HuH-7 (cell line): ENCODE measurements around the gene TMEM235.

Experiments used
- DNase-seq: peaks from one replicate; pipeline ENCODE4 v3.0.0; 2011; ENCODE audit warnings: low spot score

TMEM235 gene

DNA sequence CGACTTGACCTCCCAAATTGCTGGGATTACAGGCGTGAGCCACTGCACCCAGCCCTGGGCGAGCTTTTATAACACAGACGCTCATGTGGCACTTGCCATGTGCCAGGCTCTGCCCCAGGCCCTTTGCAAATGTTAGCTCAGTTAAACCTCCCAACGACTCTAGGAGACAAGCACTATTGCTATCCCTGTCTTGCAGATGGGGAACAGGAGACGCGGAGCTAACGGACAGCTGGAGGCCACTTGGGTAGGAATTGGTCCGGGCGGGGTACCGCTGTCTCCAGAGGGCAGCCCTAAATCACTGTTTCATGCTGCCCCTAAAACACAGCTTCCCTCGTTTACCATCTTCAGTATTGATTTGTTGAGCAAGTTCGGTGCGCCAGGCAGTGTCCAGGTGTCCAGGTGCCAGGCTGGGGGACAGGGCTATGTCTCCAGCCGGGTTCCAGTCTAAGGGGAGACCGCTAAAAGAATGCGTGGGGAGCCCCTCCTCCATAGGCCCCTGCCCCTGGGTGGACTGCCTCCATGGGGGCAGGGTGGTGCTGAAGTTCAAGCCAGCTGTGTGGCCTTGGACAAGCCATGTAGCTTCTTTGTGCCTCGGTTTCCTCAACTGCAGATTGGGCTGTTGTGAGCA is 23.7 kb downstream of the TMEM235 start:
- DNase-seq, result no peak

DNA sequence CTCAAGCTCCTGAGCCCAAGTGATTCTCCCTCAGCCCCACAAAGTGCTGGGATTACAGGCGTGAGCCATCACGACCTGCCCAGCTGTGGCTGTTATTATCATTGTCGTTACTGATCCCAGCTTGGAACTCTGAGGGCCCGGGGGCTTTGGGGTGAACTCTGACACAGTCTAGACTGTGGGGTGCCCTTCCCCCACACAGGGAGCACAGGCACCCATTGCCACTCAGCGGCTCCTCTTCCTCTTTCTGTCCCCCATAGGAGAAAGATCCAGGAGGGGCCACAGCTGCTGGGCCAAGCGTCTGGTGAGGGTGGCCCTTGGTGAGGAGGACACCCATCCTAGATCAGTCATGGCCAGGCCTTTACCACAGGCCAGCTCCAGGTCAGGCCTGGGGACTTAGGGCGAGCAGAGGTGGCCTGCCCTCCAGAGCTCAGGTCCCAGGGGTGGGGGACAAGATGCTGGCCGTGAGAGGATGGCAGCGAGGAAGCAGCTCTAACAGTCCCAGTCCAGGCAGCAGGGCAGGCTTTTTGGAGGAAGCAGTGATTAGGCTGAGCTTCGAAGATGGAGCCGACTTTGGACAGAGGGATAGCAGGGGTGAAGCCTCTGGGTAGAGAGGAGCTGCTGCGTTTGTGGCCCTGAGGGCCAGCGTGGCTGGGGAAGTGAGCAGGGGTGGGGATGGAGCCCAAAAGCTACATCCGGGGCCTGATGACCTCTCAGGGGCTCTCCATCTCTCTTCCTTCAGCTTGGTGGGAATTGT is 24.7 kb downstream of the TMEM235 start:
- no peak for DNase-seq

DNA sequence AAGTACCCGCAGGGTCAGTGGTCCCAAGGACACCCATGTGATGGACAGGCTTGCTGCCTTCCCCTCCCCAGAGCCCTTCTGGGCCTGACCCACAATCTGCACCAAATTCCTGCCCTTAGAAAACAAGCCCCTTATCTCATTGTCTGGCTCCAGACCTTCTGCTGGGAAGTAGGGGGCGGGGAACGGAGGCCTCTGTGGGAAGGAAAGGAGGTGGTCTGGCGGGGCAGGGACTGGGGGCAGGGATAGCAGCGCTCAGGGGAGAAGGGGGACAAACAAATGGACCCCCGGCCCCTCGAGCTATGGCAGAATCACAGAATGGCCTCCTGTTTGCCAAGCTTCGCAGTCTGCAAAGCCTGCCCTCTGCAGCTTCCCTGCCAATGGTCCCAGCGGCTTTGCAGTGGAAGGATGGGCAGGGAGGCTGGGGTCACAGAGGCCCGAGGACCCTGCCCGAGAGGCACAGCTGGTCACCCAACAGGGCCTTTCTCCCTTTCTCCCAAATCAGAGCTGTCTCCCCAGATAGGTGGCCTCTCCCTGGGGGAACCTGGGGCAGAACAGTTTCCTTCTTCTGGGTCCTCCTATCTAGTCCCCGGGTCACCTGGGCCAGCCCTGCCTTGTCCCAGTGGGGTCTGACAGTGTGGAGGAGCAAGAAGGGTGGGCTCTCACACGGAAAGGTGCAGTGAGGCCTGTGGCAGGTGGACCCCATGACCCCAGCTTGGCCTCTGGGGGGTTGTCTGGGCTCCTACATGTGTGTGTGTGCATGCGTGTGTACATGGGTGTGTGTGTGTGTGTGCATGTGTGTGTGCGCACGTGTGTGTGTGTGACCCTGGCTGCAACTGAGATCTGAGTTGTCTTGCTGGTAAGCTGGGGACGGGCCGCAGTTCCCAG is 25.5 kb downstream of the TMEM235 start:
- DNase-seq, result no peak

DNA sequence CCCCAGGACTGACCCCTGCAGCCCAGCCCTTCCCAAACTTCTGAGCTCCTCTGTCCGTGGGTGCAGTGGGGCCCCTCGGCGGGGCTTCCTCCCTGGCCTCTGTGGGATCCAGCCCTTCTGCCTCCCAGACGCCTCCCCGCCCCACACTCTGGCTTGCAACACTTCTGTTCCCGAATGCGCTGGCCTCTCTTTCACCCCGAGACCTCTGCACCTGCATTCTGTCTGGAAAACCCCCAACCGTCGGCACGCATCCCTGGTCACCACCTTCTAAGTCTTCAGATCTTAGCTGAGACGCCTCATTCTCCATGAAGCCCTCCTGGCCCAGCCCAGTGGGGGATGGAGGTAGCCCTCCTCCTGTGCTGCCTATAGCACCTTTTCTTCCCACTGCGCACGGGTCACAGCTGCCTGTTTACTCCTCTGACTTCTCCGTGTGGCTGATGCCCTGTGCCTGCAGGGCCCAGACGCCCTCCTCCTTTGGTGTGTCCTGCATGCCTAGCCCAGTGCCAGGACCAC is 26.4 kb downstream of the TMEM235 start:
- no peak for DNase-seq

DNA sequence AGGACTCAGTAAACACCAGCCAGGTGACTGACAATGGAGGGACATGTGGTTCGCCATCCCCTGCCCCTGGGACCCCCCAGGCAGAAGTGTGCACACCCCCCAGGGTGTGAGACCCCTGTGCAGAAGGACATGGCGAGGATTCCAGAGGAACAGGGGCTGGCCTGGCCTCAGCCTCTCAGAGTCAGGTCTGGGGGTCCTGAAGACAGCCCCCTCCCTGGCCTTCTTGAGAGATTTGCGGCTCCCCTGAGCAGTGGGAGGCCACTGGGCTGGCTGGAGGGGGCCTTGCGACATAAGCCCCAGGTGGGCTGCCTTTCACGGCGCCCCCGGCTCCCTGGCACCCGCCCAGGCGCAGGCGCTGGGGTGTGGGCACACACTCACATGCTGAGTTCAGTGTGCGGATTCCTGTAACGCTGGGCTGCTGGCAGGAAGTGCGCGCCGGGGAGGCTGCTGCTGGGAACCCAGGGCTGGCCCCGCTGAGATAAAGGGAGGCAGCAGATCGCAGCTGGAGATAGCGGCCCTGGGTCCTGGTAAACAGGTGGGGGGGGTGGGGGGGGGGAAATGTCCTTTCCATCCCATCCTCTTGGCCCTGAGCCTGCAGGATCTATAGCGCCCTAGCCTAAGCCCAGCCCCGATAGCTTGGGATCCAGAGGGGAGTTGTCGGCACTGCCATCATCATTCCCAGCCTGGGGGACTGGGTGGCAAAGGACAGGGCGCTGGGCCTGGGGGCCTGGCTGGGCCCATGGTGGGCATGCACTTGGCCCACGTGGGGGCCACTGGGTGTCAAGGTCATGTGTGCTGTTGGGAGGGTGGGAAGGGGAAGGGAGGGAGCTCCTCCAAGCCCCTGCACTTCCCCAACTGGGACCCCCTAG is 27.1 kb downstream of the TMEM235 start:
- DNase-seq, result no peak

DNA sequence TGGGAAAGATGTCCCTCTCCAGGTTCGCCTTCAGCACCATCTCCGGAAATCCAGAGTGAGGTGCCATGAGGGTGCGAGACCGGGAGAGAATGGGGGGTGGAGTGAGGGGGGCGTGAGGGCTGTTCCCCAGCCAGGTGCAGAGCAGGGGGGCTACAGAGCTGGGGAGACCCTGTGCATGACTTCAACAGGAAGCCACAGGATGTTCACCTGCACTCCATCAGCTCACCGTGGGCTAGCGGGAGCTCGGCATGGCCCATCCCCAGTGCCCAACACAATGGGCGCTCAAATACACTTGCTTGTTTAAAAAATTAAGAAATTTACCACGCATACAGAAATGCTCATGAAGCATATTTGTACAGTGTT is 27.7 kb downstream of the TMEM235 start:
- DNase-seq, result no peak

DNA sequence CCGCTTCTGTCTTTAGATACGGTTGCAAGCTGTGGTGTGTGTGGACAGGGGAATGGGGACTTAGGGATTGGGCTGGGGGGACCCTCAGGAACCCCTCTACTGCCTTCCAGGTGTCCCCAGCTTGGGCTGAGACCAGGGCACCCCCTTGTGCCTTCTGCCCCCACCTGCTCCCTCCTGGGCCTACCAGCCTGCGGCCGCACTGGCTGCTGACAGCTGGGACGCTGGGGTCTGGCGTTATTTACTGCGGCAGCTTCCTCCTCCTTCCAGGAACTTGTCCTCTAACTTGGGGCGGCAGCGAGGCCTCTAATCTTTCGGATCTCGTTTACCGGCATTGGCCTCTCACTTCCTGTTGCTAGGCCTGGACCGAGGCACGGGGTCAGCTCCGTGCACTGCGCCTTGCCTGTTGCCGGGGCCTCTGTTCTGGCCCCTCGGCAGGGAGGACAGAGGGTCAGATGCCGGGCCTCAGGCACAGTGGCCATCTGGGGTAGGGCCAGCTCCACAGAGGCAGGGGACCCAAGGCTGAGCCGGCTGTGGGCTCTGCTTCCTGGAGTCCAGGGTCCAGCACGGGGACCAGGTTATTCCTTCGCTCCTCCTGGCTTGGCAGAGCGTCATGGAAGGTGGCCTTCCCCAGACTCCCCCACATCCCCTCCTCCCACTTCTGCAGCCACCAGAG is 31.8 kb downstream of the TMEM235 start:
- no peak for DNase-seq

DNA sequence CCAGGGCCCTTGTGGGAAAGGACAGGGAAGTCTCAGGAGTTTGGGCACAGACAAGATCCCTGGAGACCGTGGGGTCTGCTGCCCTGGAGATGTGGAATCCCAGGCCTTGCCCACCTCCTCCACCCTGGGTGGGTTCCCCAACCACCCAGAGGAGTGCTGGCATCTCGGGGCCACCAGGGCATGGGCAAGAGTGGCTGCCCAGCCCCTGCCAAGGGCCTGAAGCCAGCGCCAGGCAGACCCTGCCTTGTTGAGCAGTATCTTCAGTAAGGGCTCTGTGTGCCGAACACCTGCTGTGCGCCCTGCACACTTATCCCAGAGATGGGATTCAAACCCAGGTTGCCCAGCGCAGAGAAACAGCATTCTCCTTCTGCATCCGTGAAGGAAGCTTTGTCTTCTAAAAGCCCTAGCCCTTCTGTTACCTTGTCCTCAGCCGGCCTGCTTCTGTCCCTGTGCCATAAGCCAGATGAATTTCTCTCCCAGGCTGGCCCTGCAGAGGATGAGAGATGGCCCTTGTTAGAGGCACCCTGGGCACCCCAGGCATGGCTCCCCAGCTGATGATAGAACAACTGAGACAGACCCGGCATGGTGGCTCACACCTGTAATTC is 32.4 kb downstream of the TMEM235 start:
- no peak for DNase-seq

DNA sequence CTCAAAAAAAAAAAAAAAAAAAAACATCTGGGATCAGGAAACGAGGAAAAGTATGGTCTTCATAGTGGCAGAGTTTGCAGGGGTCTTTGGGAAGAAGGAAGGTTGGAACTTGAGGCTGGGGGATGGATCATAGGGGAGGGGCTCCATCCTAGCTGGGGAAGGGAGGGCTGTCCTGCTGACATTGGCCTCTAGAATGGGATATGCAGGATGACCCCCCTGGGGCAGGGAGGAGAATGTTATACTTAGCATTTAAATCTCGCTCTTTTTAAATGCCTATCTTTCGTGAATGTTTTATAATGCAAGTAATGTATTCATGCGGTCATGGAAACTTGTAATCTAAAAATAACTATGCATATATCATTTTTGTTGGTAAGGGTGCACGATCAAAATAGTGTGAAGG is 33.2 kb downstream of the TMEM235 start:
- no peak for DNase-seq

DNA sequence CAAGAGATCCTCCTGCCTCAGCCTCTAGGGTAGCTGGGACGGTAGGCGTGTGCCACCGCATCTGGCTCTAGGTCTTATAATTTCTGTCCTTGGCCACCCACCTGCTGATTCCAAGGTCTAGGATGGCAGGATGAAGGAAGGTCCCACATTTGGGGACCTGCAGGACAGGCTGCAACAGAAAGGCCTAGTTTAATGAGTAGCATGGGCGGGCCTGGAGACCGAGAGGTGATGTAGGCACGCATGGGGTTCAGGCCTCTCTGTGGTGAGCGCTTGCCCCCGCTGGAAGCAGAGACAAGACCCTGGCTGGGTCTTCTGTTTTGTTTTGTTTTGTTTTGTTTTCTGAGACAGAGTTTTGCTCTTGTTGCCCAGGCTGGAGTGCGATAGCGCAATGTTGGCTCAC is 33.7 kb downstream of the TMEM235 start:
- DNase-seq, result no peak

DNA sequence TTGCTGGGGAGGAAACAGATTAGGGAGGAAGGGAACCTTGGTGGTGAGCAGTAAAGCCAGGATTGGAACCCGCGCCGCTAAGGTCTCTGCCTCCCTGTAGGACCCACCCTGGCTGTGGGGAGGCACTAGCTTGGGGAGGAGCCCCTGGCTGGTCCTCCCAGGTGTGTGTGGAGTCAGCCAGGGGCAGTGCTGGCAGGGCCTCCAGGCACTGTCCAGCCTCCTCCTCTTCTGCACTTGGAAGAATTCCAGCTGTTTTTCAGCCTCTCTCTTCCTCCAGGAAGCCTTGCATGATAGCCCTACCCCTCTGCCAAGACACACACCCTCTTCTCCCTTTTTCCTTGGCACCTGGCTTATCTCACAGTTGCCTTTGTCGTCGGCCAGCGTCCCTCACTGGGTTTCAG is 34.8 kb downstream of the TMEM235 start:
- DNase-seq, result no peak

DNA sequence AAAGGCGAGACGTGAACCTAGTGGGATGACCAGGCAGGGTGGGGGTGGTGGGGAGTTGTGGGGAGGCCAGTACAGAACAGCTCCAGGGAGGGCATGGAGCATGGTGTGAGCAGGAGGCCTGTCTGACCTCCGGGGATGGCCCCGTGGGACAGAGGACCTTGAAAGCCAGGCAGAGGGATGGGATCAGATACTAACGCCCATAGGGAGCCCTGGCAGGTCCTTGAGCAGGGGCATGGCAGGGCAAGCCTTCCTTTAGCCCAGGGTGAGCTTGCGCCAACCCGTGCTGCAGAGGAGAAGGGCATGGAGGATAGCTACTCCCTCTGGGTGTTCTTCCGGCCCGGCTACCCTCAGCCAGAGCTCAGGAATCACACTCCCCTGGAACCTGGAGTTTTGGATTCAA is 35.3 kb downstream of the TMEM235 start:
- DNase-seq, result no peak

DNA sequence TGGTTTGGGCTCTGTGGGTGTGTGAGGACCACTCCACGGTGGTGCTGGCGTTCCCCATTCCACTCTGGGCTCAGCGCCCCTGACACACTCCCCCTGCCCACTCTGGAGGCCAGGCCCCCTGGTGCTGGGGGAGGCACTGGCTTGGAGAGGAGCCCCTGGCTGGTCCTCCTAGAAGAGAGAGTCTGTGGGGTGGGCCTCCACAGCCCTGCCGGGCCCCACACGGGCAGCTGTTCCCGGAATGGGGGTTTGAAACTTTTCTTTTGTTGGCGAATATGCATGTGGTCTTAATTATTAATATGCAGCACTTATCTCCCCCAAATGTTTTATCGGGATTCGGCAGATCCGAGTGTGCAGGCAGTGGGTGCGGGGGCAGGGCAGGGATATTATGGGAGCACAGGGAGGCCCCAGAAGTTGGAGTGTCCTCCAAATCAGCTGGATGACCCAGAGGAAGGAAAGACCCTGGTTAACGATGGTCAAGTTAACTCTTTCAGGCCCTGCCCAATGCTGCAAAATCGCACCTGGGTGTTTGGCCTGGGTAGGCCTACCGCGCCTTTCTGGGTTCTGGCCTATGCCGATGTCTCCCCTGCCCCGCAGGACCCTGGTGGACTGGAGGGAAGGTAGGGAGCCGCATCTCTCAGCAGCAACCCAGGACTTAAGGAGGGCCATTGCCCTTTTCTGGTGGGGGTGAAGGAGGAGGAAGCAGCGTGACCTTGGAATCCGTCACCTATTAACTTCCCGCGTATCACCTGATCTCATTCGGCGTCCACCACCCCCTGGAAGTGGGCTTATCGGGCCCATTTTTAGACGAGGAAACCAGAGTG is 36.0 kb downstream of the TMEM235 start:
- DNase-seq, result no peak

DNA sequence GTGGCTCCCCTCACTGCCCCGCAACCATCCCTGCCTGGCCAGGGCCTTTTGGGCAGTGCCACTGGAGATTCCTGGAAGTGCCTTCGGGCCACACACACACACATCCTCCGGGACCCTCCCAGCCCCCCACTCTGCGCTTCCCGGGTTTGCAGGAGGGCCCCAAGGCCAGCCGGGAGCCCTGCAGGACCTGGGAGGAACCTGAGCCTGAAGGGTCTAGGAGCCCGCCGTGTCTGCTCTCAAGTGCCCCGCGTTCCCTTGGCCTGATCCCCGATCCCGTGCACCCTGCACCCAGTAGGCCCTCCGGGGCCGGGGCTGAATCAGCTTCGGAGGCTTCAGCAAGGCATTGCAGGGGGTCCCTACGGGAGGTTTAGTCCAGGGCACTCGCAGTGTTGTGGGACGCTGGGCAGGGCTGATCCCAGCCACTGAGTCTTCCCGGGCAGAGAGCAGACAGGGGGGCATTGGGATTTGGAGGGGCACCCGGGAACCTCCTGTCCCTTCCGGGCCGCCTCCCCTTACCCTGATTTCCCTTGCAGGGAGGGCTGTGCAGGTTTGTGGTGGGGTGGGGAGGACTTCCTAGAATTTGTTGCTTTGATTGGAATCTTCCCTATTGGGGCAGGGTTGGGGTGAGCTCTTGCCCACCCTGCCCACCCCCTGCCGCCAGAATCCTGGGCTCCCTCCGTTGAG is 36.9 kb downstream of the TMEM235 start:
- DNase-seq, result no peak

DNA sequence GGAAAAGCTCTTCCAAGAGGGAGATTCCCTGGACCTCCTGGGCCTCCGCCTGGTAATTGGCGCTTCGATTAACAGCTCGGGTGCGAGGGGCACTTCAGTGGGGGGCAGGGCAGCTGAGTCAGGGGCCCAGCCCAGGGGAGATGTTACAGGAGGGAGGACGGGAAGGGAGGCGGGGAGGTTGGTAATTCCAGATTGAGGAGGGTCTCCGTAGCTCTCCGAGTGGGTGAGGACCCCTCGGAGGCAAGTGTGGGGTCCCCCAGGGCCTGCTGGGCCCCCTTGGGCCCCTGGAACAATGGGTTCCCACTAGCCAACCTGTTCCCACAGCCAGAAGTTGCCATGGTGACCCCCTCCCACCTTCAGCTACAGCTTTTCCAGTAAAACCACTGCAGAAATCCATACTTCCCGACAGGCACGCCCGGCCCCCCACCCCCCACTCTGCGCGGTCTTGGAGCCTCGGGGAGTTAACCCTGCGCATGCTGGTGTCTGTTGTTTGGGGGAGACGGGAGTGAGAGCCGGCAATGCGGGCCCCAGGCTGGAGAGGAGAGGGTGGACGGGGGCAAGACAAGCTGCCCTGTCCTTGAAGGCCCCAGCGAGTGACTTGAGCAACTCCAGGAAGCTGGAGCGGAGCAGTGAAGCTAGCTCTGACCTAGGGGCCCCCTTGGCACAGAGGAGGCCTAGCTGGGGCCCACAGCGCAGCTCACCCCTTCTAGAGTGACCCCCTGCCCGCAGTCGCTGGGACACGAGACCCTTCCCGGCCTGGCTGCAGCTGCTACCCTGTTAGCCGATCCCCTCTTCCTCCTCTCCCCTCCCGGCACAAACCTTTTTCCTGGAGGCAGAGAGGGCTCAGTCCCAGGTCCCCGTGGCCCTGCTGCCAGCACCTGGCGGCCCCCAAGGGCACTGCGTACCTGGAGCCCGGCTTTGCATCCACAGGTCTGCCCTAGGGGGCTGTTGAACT is 37.8 kb downstream of the TMEM235 start:
- DNase-seq, result no peak

DNA sequence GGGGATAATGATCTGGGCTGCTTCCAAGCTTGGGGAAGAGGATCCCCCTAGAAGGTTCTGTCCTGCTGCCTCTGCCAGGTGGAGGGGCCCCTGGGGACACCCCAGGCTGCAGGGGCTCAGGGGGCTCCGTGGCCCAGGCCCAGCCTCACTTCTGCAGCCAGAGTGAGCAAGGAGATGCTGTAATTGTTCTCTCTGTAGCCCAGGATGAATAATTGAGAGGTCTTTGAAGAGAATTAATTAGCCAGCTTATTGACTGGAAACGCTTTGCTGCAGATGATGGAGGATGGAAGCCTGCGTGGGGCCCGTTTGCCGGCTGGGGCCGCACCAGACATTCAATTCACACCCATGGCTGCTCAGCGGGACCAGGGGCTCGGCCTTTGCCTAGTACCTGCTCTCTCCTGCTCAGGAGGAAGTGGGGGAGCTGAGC is 38.5 kb downstream of the TMEM235 start:
- DNase-seq, result no peak

DNA sequence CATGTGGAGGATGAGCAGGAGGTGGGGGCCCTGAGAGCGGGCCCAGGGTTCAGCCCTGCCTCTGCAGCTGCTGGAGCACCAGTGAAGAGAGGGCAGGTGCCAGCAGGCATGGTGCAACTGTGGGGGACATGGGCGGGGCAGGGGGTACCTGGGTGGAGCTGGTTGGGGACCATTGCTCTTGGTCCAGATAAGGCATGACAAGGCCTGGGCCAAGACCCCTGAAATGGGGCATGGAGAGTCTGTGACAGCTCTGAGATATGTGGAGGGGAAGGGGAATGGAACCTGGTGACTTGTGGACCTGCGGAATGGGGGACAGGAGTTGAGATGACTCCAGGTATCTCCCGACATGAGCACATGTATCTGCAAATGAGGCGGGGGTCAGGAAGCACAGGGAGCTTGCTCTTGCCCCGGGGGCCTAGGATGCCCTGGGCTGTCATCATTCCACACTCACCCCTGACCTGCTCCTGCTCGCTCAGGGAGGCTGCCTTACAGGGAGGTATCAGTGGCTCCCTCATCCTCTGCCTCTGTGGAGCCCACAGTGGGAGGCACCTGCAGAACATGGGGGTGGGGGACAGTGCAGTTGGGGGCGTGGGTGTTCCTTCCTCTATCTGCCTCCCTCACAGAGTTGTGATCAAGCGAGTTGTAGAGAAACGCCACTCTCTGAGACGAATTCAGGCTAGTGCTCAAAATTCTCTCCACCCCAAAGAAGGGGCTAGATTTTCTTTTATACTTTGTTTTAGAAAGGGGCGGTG is 40.2 kb downstream of the TMEM235 start:
- no peak for DNase-seq
